K562 (cell line): ENCODE data around the gene SYN1. TPM values are rescaled to one million over a fixed set of nuclear protein-coding genes. Genes with fewer than 3 reads are reported as not detected.

ENCODE experiments used
- CREBBP ChIP-seq: IDR thresholded peaks from one replicate; pipeline ENCODE4 v1.6.1; 2012; ENCODE audit warnings: low read depth, mild to moderate bottlenecking, control low read depth, inconsistent platforms, low read length
- CTCF ChIP-seq, 3 experiments: IDR thresholded peaks in 2 of 3; conservative IDR thresholded peaks in 1 of 3; 2 replicates each; pipeline ENCODE4 v1.5.1; 2011 to 2012; ENCODE audit warnings: low read length in 3 of 3, mild to moderate bottlenecking in 3 of 3, control low read depth in 2 of 3, improper control_type of control experiment in 1 of 3, inconsistent platforms in 1 of 3, low read depth in 1 of 3, mixed read lengths in 1 of 3, moderate library complexity in 1 of 3; ENCODE audit not compliant: insufficient read depth in 2 of 3
- ERF ChIP-seq: fragments of 450-650 bp; formaldehyde crosslinking; IDR thresholded peaks from 2 replicates; pipeline ENCODE4 v1.4.0; 2020; ENCODE audit warnings: mild to moderate bottlenecking, mixed read lengths
- ETS2 ChIP-seq: IDR thresholded peaks from 2 replicates; pipeline ENCODE4 v1.6.1; 2016; ENCODE audit warnings: borderline replicate concordance, missing genetic modification characterization, mild to moderate bottlenecking, moderate library complexity, missing compliant biosample characterization; ENCODE audit not compliant: poor library complexity, severe bottlenecking
- FOXP4 ChIP-seq: sonication (generic); formaldehyde crosslinking; IDR thresholded peaks from 2 replicates; pipeline ENCODE4 v1.8.0; 2022; ENCODE audit warnings: mild to moderate bottlenecking, missing genetic modification reagents, borderline replicate concordance
- HNRNPH1 ChIP-seq: fragments of 200-400 bp; formaldehyde crosslinking; optimal IDR thresholded peaks from 2 replicates; pipeline ENCODE3; 2017; ENCODE audit warnings: low read depth, mild to moderate bottlenecking, low read length, moderate library complexity
- JUN ChIP-seq, 2 experiments: sonication (generic) in 1 of 2; formaldehyde crosslinking in 1 of 2; IDR thresholded peaks; 2 replicates each; pipeline versions ENCODE4 v1.6.1 to v1.8.0; 2012 to 2022; ENCODE audit warnings: borderline replicate concordance in 2 of 2, mild to moderate bottlenecking in 2 of 2, improper control_type of control experiment in 1 of 2, low read depth in 1 of 2, low read length in 1 of 2, missing genetic modification reagents in 1 of 2
- MTF1 ChIP-seq: fragments of 250-450 bp; sonication (Bioruptor Pico); IDR thresholded peaks from 2 replicates; pipeline ENCODE4 v1.9.0; 2021; ENCODE audit warnings: moderate library complexity, mild to moderate bottlenecking, inconsistent platforms, borderline replicate concordance
- NBN ChIP-seq: fragments of 450-650 bp; IDR thresholded peaks from 2 replicates; pipeline ENCODE4 v1.6.1; 2016; ENCODE audit warnings: low read depth, mild to moderate bottlenecking
- NR0B1 ChIP-seq: fragments of 450-650 bp; IDR thresholded peaks from one replicate; pipeline ENCODE4 v1.6.1; 2018; ENCODE audit warnings: mild to moderate bottlenecking, moderate library complexity; ENCODE audit not compliant: partially characterized antibody
- THRB ChIP-seq: fragments of 450-650 bp; formaldehyde crosslinking; conservative IDR thresholded peaks from 2 replicates; pipeline ENCODE4 v1.4.0; 2022; ENCODE audit warnings: mild to moderate bottlenecking, missing genetic modification characterization
- ZBTB43 ChIP-seq: sonication (generic); formaldehyde crosslinking; IDR thresholded peaks from 2 replicates; pipeline ENCODE4 v1.8.0; 2023; ENCODE audit warnings: mild to moderate bottlenecking, missing genetic modification reagents
- ZBTB49 ChIP-seq: sonication (generic); formaldehyde crosslinking; IDR thresholded peaks from 2 replicates; pipeline ENCODE4 v1.8.0; 2022; ENCODE audit warnings: missing genetic modification reagents, mild to moderate bottlenecking, borderline replicate concordance
- ZNF695 ChIP-seq: fragments of 450-650 bp; formaldehyde crosslinking; IDR thresholded peaks from 2 replicates; pipeline ENCODE4 v1.4.0; 2020; ENCODE audit warnings: mild to moderate bottlenecking, moderate library complexity
- ZNF79 ChIP-seq: fragments of 250-450 bp; sonication (Bioruptor Pico); IDR thresholded peaks from 2 replicates; pipeline ENCODE4 v1.4.0; 2020; ENCODE audit warnings: low read depth, mild to moderate bottlenecking, moderate library complexity
- ZNF830 ChIP-seq: fragments of 250-450 bp; sonication (Bioruptor Pico); IDR thresholded peaks from 2 replicates; pipeline ENCODE4 v1.5.0; 2021; ENCODE audit warnings: mild to moderate bottlenecking
- polyA plus RNA-seq, 8 experiments: library from polyadenylated mRNA; depleted of rRNA in 4 of 8; stranded (reverse) in 5 of 8; unstranded in 3 of 8; fragments of >200 nt; fragmentation: Nextera tagmentation in 2 of 8; fragmentation: Illumina TruSeq in 1 of 8; extraction: Ambion mirVana in 2 of 8; extraction: Trizol in 1 of 8; gene quantifications; 2 replicates each; pipeline versions ENCODE4 v1.2.1 to v1.2.3, GENCODE V29; 2011 to 2014; ENCODE audit warnings: inconsistent platforms in 1 of 8, missing spikeins in 1 of 8
- total RNA-seq, 7 experiments: library from RNA; depleted of rRNA in 6 of 7; stranded (reverse); fragments of >200 nt in 6 of 7; fragmentation: Illumina TruSeq in 2 of 7; extraction: Trizol in 2 of 7; gene quantifications; 2 replicates each; pipeline versions ENCODE4 v1.2.1 to v1.2.3, GENCODE V29; 2011 to 2021; ENCODE audit warnings: low replicate concordance in 1 of 7

SYN1 gene
- total and polyA plus RNA-seq, 9 of the 15 experiments (the other 6 are each of a cell fraction or from before 2014, with no cell fraction given) = 0.01 to 0.28 (median 0.18) TPM; not detected in 2

GRCh38 chrX:47662144-47662657 is 42.5 kb upstream of the SYN1 start (continued):
- TF ChIP-seq THRB (no peak), ZNF695 (CRISPR knock-in tag) (no peak), ERF (no peak), MTF1 (CRISPR knock-in tag) (no peak), ETS2 (tag) (no peak), ZNF79 (CRISPR knock-in tag) (no peak), FOXP4 (CRISPR knock-in tag) (no peak), HNRNPH1 (no peak), ZBTB49 (CRISPR knock-in tag) (no peak), NBN (no peak), ZNF830 (no peak), NR0B1 (no peak), JUN (IDR thresholded peaks at IDR 0.05; ENCODE audit: borderline replicate concordance, low read depth, low read length) (peak; percentile 90), JUN (CRISPR knock-in tag; IDR thresholded peaks at IDR 0.05; ENCODE audit: borderline replicate concordance) (no peak), ZBTB43 (CRISPR knock-in tag) (no peak), CREBBP (no peak), CTCF (IDR thresholded peaks at IDR 0.05 in 2 of 3, conservative IDR thresholded peaks at IDR 0.05 in 1 of 3; ENCODE audit: insufficient read depth in 2 of 3, low read depth in 1 of 3, low read length in 3 of 3) (no peak)
